ENCODE data around the gene LCN12. TPM values are rescaled to one million over a fixed set of nuclear protein-coding genes. Genes with fewer than 3 reads are reported as not detected.

LCN12 gene
- polyA plus RNA-seq, 6 donors from 2014 or later, result not detected

GRCh38 chr9:136992819-136993369, 40.8 kb downstream of the LCN12 start:
- peaks cover 10 to 32% (median 32%) of the 10 kb centered on the region in 3 donors for H3K4me1 Mint-ChIP-seq
- DNase-seq (no peak), ATAC-seq (ENCODE audit: low read depth in 2 of 2) (no peak)
- peak overlapping the region; percentile 59 to 92 (median 87) for H3K4me3 Mint-ChIP-seq
- no peaks in the 10 kb centered on the region for H3K36me3 Mint-ChIP-seq
- peak overlapping the region; percentile 86 to 96 (median 94) for H3K27ac Mint-ChIP-seq
- peaks cover 0 to 2% (median 0%) of the 10 kb centered on the region in 7 donors for H3K9me3 Mint-ChIP-seq
- peaks cover 8 to 22% (median 9%) of the 10 kb centered on the region in 3 donors for H3K27me3 Mint-ChIP-seq

GRCh38 chr9:136994180-136994887, 42.3 kb downstream of the LCN12 start:
- Mint-ChIP-seq H3K36me3 (no peaks in the 10 kb centered on the region), H3K9me3 (peaks cover 0 to 2% (median 0%) of the 10 kb centered on the region in 7 donors), H3K4me3 (peak overlapping the region in 2 of 8 donors; percentile 85 to 87), H3K4me1 (peaks cover 15 to 43% (median 42%) of the 10 kb centered on the region in 3 donors), H3K27me3 (peaks cover 3 to 25% (median 6%) of the 10 kb centered on the region in 3 donors), H3K27ac (peak overlapping the region in 1 of 6 donors; percentile 93)
- ATAC-seq (ENCODE audit: low read depth in 2 of 2) (no peak), DNase-seq (no peak)

- H3K36me3 Mint-ChIP-seq, result no peaks in the 10 kb centered on the region
- ATAC-seq (ENCODE audit: low read depth in 2 of 2), result no peak
- H3K27me3 Mint-ChIP-seq, result peaks cover 3 to 24% (median 6%) of the 10 kb centered on the region in 3 donors
Measured at GRCh38 chr9:136994888-136995230, 42.8 kb downstream of the LCN12 start.

DNA sequence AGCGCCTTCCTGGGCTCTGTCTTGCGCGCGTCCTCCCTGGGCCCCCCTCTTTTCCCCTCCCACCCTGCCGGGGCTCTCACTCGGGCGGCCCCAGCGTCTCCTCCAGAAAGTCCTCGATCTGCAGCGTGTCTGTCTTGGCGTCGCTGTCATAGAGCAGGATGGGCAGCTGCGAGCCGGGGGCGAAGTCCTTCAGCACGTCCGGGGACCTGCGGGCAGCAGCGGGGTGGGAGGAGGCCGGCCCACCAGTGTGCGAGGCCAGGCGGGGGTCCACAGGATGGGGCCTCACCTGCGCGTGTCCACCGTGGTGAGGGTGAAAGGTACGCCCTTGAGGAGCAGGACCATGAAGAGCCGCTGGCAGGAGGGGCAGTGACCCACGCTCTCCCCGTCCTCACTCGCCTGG, 43.3 kb downstream of the LCN12 start:
- no peak overlapping the region for H3K4me3 Mint-ChIP-seq
- H3K36me3 Mint-ChIP-seq, result no peaks in the 10 kb centered on the region
- no peak for ATAC-seq (ENCODE audit: low read depth in 2 of 2)
- H3K27ac Mint-ChIP-seq, result peak overlapping the region in 1 of 6 donors; percentile 69
- no peak for DNase-seq
- no peaks in the 10 kb centered on the region for H3K9me3 Mint-ChIP-seq
- peaks cover 3 to 19% (median 6%) of the 10 kb centered on the region in 3 donors for H3K27me3 Mint-ChIP-seq
- peaks cover 21 to 54% (median 53%) of the 10 kb centered on the region in 3 donors for H3K4me1 Mint-ChIP-seq

More at GRCh38 chr9:136994888-136995230, 42.8 kb downstream of the LCN12 start:
- Mint-ChIP-seq H3K9me3 (peaks cover 0 to 2% (median 0%) of the 10 kb centered on the region in 7 donors), H3K4me1 (peaks cover 16 to 49% (median 48%) of the 10 kb centered on the region in 3 donors), H3K27ac (peak overlapping the region in 1 of 6 donors; percentile 69), H3K4me3 (no peak overlapping the region)
- DNase-seq, result no peak

- H3K4me3 Mint-ChIP-seq, result peak overlapping the region in 7 of 8 donors; percentile 33 to 68 (median 60)
- H3K27ac Mint-ChIP-seq, result peak overlapping the region in 2 of 6 donors; percentile 65 to 66
- no peaks in the 10 kb centered on the region for H3K9me3 Mint-ChIP-seq
- DNase-seq (no peak), ATAC-seq (ENCODE audit: low read depth in 2 of 2) (no peak)
- H3K36me3 Mint-ChIP-seq, result no peaks in the 10 kb centered on the region
- peaks cover 3 to 18% (median 6%) of the 10 kb centered on the region in 3 donors for H3K27me3 Mint-ChIP-seq
- peaks cover 21 to 58% (median 57%) of the 10 kb centered on the region in 3 donors for H3K4me1 Mint-ChIP-seq
Measured at GRCh38 chr9:136995772-136996311, 43.8 kb downstream of the LCN12 start.

- peak within 1 kb of the TSS; percentile 59 to 74 (median 64) for H3K4me3 Mint-ChIP-seq
- peaks cover 3 to 18% (median 6%) of the 10 kb centered on the region in 3 donors for H3K27me3 Mint-ChIP-seq
- H3K27ac Mint-ChIP-seq, result peak within 1 kb of the TSS in 3 of 6 donors; percentile 65 to 69 (median 66)
- H3K4me1 Mint-ChIP-seq, result peaks cover 21 to 54% (median 54%) of the 10 kb centered on the region in 3 donors
- no peaks in the 10 kb centered on the region for H3K9me3 Mint-ChIP-seq
- ATAC-seq (ENCODE audit: low read depth in 2 of 2), result no peak
- peak; percentile 39 for DNase-seq
- H3K36me3 Mint-ChIP-seq, result no peaks in the 10 kb centered on the region
Measured at GRCh38 chr9:136996361-136997292, 44.6 kb downstream of the LCN12 start, which contains the start of gene CLIC3. CLIC3 (minus strand) TSS chr9:136996568; CDS start chr9:136996543, 25 bp downstream.

DNA sequence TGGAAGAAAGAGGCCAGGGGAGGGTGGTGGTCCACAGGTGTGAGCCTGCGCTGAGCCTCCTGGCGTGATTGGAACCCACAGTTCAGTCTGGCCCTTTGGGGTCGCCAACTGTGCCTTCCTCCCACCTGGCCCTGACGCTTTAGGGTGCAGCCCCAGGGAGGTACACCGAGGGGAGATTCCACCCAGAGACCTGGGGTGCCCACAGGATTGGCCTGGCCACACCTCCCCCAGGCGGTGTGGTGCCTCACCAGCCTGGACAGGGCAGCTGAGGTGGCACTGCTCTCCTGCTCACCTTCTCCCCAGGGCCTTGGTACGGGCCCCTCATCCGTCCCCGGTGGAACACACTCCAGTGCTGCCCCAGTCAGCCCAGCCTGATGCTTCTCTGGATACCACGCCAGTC, 45.3 kb downstream of the LCN12 start:
- Mint-ChIP-seq H3K4me3 (peak overlapping the region in 7 of 8 donors; percentile 42 to 82 (median 70)), H3K27me3 (peaks cover 3 to 18% (median 6%) of the 10 kb centered on the region in 3 donors), H3K36me3 (no peaks in the 10 kb centered on the region), H3K9me3 (no peaks in the 10 kb centered on the region), H3K27ac (peak overlapping the region in 2 of 6 donors; percentile 89 to 92), H3K4me1 (peaks cover 21 to 53% (median 52%) of the 10 kb centered on the region in 3 donors)
- no peak for DNase-seq
- ATAC-seq (ENCODE audit: low read depth in 2 of 2), result no peak

DNA sequence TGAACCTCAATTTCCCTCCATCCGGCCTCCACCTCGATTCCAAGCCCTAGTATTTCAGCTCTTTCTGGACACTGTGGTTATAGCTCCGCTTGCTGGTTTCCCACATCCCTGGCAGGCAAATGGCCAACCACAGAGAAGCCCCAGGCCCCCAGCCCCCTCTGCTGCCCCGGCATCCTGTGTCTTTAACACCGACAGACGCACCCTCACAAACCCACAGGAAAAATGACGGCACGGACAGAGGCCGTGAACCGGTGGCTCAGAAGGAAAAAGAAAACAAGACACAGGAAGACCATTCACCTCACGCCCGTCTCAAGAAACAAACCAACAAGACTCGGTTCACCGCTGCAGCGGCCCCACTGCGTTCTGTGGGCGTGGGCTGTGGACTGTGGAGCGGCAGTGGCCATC, 45.8 kb downstream of the LCN12 start:
- H3K27me3 Mint-ChIP-seq, result peaks cover 3 to 18% (median 6%) of the 10 kb centered on the region in 3 donors
- ATAC-seq (ENCODE audit: low read depth in 2 of 2) (no peak), DNase-seq (no peak)
- H3K36me3 Mint-ChIP-seq, result no peaks in the 10 kb centered on the region
- H3K4me1 Mint-ChIP-seq, result peaks cover 21 to 50% (median 47%) of the 10 kb centered on the region in 3 donors
- H3K4me3 Mint-ChIP-seq, result peak overlapping the region; percentile 42 to 82 (median 68)
- H3K27ac Mint-ChIP-seq, result peak overlapping the region in 4 of 6 donors; percentile 75 to 92 (median 90)
- no peaks in the 10 kb centered on the region for H3K9me3 Mint-ChIP-seq

GRCh38 chr9:137000177-137000930, 48.3 kb downstream of the LCN12 start:
- ATAC-seq (ENCODE audit: low read depth in 2 of 2), result peak; percentile 65 to 68
- peak; percentile 55 for DNase-seq
- Mint-ChIP-seq H3K27me3 (peaks cover 3 to 18% (median 6%) of the 10 kb centered on the region in 3 donors), H3K36me3 (no peaks in the 10 kb centered on the region), H3K9me3 (no peaks in the 10 kb centered on the region), H3K4me1 (peaks cover 15 to 42% (median 39%) of the 10 kb centered on the region in 3 donors), H3K4me3 (peak overlapping the region in 7 of 8 donors; percentile 30 to 85 (median 65)), H3K27ac (peak overlapping the region; percentile 36 to 94 (median 77))

DNA sequence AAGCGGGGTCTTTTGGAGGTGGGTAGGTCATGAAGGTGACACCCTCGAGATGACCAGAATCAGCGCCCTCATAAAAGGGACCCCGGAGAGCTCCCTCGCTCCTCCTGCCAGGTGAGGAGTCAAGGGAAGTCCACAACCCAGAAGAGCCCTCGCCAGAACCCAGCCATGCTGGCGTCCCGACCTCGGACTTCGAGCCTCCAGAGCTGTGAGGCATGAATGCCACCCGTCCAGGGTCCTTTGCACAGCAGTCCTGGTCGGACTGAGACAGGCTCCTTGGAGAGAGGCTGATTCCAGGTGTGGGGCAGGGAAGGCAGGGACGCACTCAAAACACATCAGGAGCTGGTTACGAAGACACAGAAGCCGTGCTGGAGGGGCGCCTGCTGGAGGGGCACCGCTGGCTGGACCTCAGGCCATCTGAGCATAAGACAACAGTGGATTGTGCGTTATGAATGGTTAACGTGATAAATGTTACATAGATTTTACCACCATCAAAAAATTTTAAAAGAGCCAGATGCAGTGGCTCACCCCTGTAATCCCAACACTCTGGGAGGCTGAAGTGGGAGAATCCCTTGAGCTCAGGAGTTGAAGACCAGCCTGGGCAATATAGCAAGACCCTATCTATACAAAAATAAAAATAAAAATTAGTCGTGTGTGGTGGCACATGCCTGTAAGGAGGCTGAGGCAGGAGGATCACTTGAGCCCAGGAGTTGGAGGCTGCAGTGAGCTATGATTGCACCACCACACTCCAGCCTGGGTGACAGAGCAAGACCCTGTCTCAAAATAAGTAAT, 50.0 kb downstream of the LCN12 start:
- DNase-seq (no peak), ATAC-seq (ENCODE audit: low read depth in 2 of 2) (no peak)
- Mint-ChIP-seq H3K27ac (peak overlapping the region in 1 of 6 donors; percentile 60), H3K4me1 (peaks cover 15 to 33% (median 31%) of the 10 kb centered on the region in 3 donors), H3K27me3 (peaks cover 3 to 12% (median 6%) of the 10 kb centered on the region in 3 donors), H3K4me3 (no peak overlapping the region), H3K36me3 (no peaks in the 10 kb centered on the region), H3K9me3 (no peaks in the 10 kb centered on the region)

DNA sequence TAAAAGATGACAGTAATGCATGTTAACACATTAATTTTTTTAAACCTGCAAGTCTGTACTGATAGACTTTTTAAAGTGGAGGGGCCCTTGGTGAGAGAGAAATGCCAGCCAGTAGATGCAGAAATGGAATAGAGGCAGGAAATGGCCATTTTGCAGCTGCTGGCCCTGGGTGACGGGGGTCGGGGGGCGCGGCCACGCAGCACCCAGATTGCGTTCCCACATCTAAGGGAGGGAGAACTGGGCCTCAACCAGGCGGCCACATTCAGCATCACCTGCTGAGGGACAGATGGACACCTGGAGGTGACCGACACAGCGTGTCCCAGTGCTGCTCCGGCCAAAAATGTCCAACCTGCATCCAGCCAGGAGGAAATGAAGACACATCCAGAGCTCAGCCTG, 50.6 kb downstream of the LCN12 start:
- ATAC-seq (ENCODE audit: low read depth in 2 of 2), result no peak
- no peak for DNase-seq
- H3K27me3 Mint-ChIP-seq, result peaks cover 3 to 8% (median 4%) of the 10 kb centered on the region in 3 donors
- H3K36me3 Mint-ChIP-seq, result no peaks in the 10 kb centered on the region
- peak overlapping the region in 1 of 6 donors; percentile 60 for H3K27ac Mint-ChIP-seq
- H3K9me3 Mint-ChIP-seq, result no peaks in the 10 kb centered on the region
- no peak overlapping the region for H3K4me3 Mint-ChIP-seq
- H3K4me1 Mint-ChIP-seq, result peaks cover 14 to 30% (median 29%) of the 10 kb centered on the region in 3 donors

Data from naive B cell (primary cell).